ENCODE data around the gene ABHD11. TPM values are rescaled to one million over a fixed set of nuclear protein-coding genes. Genes with fewer than 3 reads are reported as not detected.
"Not testable (repeated sequence)": the region's sequence is repeated elsewhere in the genome, so short reads cannot be mapped to it uniquely, and the experiment has no call there.

ABHD11 gene
- total RNA-seq, 4 donors from 2014 or later = 6.1 to 7.9 (median 7.2) TPM

GRCh38 chr7:73727952-73728351, 10.7 kb downstream of the ABHD11 start:
- intact Hi-C loops (cut with DNase I) = loop anchor here (10.0 kb wide), 1 partner anchor 63 kb away; the partner anchor contains the start of gene VPS37D
- Histone ChIP-seq H3K4me1 (no peaks in the 10 kb centered on the region), H3K9me3 (no peaks in the 10 kb centered on the region), H3K36me3 (no peaks in the 10 kb centered on the region), H3K27ac (replicated peaks in 1 of 4) (no peak overlapping the region), H3K4me3 (no peak overlapping the region), H3K27me3 (peaks cover 0 to 18% (median 0%) of the 10 kb centered on the region in 4 donors)
- no peak for DNase-seq (ENCODE audit: extremely low spot score)
- 66% methylated on average over 3 of the region's 3 CpGs for WGBS
- TF ChIP-seq CTCF (IDR thresholded peaks at IDR 0.05) = no peak
- no peak for TF ChIP-seq POLR2A (IDR thresholded peaks at IDR 0.05; ENCODE audit: low read depth)
- no peak for TF ChIP-seq POLR2AphosphoS5 (IDR thresholded peaks at IDR 0.05)
- no peak for TF ChIP-seq EP300 (IDR thresholded peaks at IDR 0.05)

GRCh38 chr7:73726083-73726466, 12.5 kb downstream of the ABHD11 start:
- Histone ChIP-seq H3K4me3 (no peak overlapping the region), H3K27me3 (peaks cover 0 to 18% (median 0%) of the 10 kb centered on the region in 4 donors), H3K27ac (replicated peaks in 1 of 4) (no peak overlapping the region), H3K36me3 (no peaks in the 10 kb centered on the region), H3K9me3 (no peaks in the 10 kb centered on the region), H3K4me1 (peaks cover 3 to 12% (median 7%) of the 10 kb centered on the region in 4 donors)
- intact Hi-C loops (cut with DNase I) = loop anchor here (10.0 kb wide), 1 partner anchor 61 kb away; the partner anchor contains the start of gene VPS37D
- no peak for DNase-seq (ENCODE audit: extremely low spot score)
- no peak for TF ChIP-seq POLR2A (IDR thresholded peaks at IDR 0.05; ENCODE audit: low read depth)
- peak in 1 of 3 experiments; percentile 1 for TF ChIP-seq CTCF (IDR thresholded peaks at IDR 0.05)
- TF ChIP-seq EP300 (IDR thresholded peaks at IDR 0.05) = no peak
- no peak for TF ChIP-seq POLR2AphosphoS5 (IDR thresholded peaks at IDR 0.05)
- 63% methylated on average over 1 of the region's 1 CpG for WGBS

GRCh38 chr7:73723813-73724212, 14.8 kb downstream of the ABHD11 start:
- intact Hi-C loops (cut with DNase I) = loop anchor here (10.0 kb wide), 1 partner anchor 59 kb away; the partner anchor contains the start of gene VPS37D
- 88% methylated on average over 3 of the region's 3 CpGs for WGBS
- H3K27ac ChIP-seq (replicated peaks in 1 of 4) = no peak overlapping the region
- H3K36me3 ChIP-seq = no peaks in the 10 kb centered on the region
- no peak for DNase-seq (ENCODE audit: extremely low spot score)
- no peaks in the 10 kb centered on the region for H3K9me3 ChIP-seq
- H3K4me3 ChIP-seq = no peak overlapping the region
- TF ChIP-seq EP300 (IDR thresholded peaks at IDR 0.05) = no peak
- TF ChIP-seq POLR2AphosphoS5 (IDR thresholded peaks at IDR 0.05) = no peak
- no peak for TF ChIP-seq CTCF (IDR thresholded peaks at IDR 0.05)
- TF ChIP-seq POLR2A (IDR thresholded peaks at IDR 0.05; ENCODE audit: low read depth) = no peak
- H3K27me3 ChIP-seq = peaks cover 0 to 18% (median 0%) of the 10 kb centered on the region in 4 donors
- H3K4me1 ChIP-seq = peaks cover 13 to 28% (median 20%) of the 10 kb centered on the region in 4 donors

- H3K4me1 ChIP-seq = peaks cover 19 to 38% (median 30%) of the 10 kb centered on the region in 4 donors
- no peak overlapping the region for H3K27ac ChIP-seq (replicated peaks in 1 of 4)
- H3K27me3 ChIP-seq = peaks cover 0 to 13% (median 0%) of the 10 kb centered on the region in 4 donors
- no peaks in the 10 kb centered on the region for H3K36me3 ChIP-seq
- intact Hi-C loops (cut with DNase I) = loop anchor here (10.0 kb wide), 1 partner anchor 58 kb away; the partner anchor contains the start of gene VPS37D
- TF ChIP-seq CTCF (IDR thresholded peaks at IDR 0.05) (no peak), POLR2A (IDR thresholded peaks at IDR 0.05; ENCODE audit: low read depth) (no peak), POLR2AphosphoS5 (IDR thresholded peaks at IDR 0.05) (no peak), EP300 (IDR thresholded peaks at IDR 0.05) (no peak)
- H3K9me3 ChIP-seq = no peaks in the 10 kb centered on the region
- 89% methylated on average over 6 of the region's 6 CpGs for WGBS
- H3K4me3 ChIP-seq = no peak overlapping the region
- DNase-seq (ENCODE audit: extremely low spot score) = no peak
Measured at GRCh38 chr7:73722785-73723184, 15.8 kb downstream of the ABHD11 start.

- not testable (repeated sequence) for DNase-seq (ENCODE audit: extremely low spot score)
- peak overlapping the region in 3 of 4 donors; percentile 28 to 85 (median 49) for H3K27ac ChIP-seq (replicated peaks in 1 of 4)
- intact Hi-C loops (cut with DNase I) = loop anchor here (10.0 kb wide), 1 partner anchor 57 kb away; the partner anchor contains the start of gene VPS37D
Measured at GRCh38 chr7:73722182-73722581, 16.4 kb downstream of the ABHD11 start.

More at GRCh38 chr7:73722182-73722581, 16.4 kb downstream of the ABHD11 start:
- H3K9me3 ChIP-seq, H3K36me3 ChIP-seq, H3K4me3 ChIP-seq, H3K27me3 ChIP-seq: not testable (repeated sequence)
- peaks cover 22 to 44% (median 37%) of the 10 kb centered on the region in 4 donors for H3K4me1 ChIP-seq
- WGBS = 82% methylated on average over 4 of the region's 4 CpGs
